Thoracic aorta endothelial cell (primary cell): ENCODE data around the gene ARID5B. TPM values are rescaled to one million over a fixed set of nuclear protein-coding genes. Genes with fewer than 3 reads are reported as not detected.

Experiments
- total RNA-seq: library from RNA; depleted of rRNA; stranded (reverse); fragments of >200 nt; gene quantifications from 2 replicates; pipeline ENCODE4 v1.2.3, GENCODE V29; 2012

Gene ARID5B, protein sequence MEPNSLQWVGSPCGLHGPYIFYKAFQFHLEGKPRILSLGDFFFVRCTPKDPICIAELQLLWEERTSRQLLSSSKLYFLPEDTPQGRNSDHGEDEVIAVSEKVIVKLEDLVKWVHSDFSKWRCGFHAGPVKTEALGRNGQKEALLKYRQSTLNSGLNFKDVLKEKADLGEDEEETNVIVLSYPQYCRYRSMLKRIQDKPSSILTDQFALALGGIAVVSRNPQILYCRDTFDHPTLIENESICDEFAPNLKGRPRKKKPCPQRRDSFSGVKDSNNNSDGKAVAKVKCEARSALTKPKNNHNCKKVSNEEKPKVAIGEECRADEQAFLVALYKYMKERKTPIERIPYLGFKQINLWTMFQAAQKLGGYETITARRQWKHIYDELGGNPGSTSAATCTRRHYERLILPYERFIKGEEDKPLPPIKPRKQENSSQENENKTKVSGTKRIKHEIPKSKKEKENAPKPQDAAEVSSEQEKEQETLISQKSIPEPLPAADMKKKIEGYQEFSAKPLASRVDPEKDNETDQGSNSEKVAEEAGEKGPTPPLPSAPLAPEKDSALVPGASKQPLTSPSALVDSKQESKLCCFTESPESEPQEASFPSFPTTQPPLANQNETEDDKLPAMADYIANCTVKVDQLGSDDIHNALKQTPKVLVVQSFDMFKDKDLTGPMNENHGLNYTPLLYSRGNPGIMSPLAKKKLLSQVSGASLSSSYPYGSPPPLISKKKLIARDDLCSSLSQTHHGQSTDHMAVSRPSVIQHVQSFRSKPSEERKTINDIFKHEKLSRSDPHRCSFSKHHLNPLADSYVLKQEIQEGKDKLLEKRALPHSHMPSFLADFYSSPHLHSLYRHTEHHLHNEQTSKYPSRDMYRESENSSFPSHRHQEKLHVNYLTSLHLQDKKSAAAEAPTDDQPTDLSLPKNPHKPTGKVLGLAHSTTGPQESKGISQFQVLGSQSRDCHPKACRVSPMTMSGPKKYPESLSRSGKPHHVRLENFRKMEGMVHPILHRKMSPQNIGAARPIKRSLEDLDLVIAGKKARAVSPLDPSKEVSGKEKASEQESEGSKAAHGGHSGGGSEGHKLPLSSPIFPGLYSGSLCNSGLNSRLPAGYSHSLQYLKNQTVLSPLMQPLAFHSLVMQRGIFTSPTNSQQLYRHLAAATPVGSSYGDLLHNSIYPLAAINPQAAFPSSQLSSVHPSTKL
- 9.6 and 10.1 TPM in 2 replicates for total RNA-seq

DNA sequence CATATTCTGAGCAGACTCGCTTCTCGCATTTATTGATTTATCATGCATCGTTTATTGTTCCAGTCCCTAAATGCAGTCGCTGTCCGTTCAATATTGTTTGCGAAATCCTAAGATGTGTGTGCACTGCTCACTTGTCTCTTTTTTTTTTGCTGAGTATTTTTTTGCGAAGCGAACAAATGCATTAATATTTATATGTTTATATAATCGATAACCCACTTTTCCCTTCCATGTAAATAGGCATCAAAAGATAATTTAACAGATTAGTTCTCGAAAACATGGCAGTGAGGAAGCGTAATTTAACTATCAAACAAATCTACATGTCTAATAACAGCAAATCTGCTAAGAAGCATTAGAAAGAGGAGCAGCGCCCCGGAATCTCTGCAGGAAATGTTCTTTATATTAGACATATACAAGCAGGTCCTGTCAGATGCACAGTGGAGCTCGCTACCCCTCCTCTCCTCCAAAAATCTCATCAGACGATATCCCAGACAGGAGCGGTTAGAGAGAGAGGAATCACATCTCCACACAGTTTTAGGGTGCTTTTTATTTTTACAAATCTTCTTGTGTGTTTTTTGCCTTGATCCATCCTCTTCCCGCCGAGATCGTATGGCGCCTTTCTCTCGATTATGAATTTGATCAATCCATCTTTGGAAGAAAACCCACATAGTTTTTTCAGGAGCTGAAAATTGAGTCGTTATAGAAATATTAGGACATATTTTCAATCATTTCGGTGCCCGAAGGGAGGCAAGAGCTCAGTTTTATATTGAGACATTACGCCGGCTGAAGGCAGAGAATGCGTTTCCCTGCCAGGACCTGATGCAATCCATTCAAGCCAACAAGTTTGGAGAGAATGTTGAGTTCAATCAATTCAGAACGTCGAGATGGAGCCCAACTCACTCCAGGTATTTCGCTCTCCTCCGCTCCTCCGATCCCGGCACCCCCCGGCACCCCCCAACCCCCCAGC, at the start of gene ARID5B:
Gene ARID5B (plus strand): TSS at position 871 of the 964 bp plus-strand sequence. CDS start 11 bp downstream, at position 882.

Other genes starting within 250 kb of the ARID5B start
- gene CABCOCO1, start 238.8 kb upstream of the ARID5B start, total RNA-seq = 0.07 and 0.27 TPM in 2 replicates